ENCODE measurements around the gene ENTPD8. TPM values are rescaled to one million over a fixed set of nuclear protein-coding genes. Genes with fewer than 3 reads are reported as not detected.

The ENTPD8 gene
- total and polyA plus RNA-seq, 9 donors = 0.18 to 1.2 (median 0.39) TPM

DNA sequence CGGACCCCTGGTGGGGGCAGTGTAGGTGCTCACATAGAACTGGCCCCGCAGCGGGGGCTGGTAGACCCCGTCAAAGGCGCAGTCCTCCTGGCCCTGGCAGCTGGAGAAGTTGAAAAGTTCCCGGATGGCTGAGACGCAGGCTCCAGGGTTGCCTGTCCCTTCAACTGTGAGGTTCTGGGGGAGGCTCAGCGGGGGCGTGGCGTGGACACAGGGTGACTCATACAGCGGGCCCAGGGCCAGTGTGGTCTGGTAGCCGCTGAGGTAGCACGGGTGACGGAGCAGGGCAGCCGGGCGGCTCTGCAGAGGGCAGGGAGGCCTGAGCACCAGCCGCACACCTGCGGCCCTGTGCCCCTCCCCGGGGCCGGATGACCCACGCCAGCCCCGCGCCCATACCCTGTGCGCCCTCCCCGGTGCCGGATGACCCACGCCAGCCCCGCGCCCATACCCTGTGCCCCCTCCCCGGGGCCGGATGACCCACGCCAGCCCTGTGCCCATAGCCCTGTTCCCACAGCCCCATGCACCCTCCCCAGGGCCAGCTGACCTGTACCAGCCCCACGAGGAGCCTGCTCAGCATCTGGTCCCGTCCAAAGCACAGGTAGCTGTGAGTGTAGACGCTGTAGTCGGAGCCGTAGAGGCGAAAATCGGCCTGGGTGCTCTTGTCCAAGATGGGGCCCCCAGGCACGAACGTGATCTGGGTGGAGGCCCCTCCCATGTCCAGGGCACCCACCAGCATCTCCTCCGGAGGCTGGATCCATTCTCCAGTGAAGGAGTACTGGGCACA is 5.0 kb downstream of the ENTPD8 start:
- 77% methylated on average over 42 of the region's 42 CpGs for WGBS (ENCODE audit: insufficient coverage)
- H3K27me3 ChIP-seq (ENCODE audit: control insufficient read depth, insufficient read depth, low read length) = no peaks in the 10 kb centered on the region
- H3K9me3 ChIP-seq (replicated peaks; ENCODE audit: control insufficient read depth, low read depth, low read length) = no peaks in the 10 kb centered on the region
- H3K4me1 ChIP-seq (ENCODE audit: control insufficient read depth, insufficient read depth, low read length) = no peaks in the 10 kb centered on the region
- no peak overlapping the region for H3K27ac ChIP-seq (ENCODE audit: low read length)
- no peaks in the 10 kb centered on the region for H3K36me3 ChIP-seq (ENCODE audit: control insufficient read depth, insufficient read depth, low read length)
- DNase-seq = no peak
- no peak overlapping the region for H3K4me3 ChIP-seq (ENCODE audit: low read length)

DNA sequence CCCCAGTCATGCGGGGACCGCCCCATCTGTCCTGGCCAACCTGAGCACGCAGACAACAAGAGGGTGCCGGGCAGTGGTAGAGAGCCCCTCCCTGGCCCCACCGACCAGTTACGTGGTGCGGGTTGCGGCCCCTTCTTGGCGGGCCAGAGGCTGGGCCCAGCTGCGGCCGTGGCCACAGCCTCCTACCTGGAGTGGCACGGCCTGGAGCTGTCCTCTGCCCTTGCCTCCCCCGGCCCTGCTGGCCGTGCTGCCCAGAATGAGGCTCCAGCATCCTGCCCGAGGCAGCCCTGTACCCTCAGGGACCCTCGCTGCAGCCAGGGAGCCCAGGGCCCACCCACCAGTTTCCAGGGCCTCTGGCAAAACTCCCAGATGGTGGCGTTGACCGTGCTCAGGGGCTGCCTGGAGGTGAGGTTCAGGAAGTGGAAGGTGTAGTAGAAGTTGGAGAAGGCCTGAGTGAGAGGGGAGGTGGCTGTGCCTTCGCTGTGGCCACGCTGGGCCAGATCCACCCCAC is 5.7 kb downstream of the ENTPD8 start:
- Histone ChIP-seq H3K27ac (ENCODE audit: low read length) (no peak overlapping the region), H3K9me3 (replicated peaks; ENCODE audit: control insufficient read depth, low read depth, low read length) (no peaks in the 10 kb centered on the region), H3K4me1 (ENCODE audit: control insufficient read depth, insufficient read depth, low read length) (peaks cover 3% of the 10 kb centered on the region), H3K27me3 (ENCODE audit: control insufficient read depth, insufficient read depth, low read length) (no peaks in the 10 kb centered on the region), H3K4me3 (ENCODE audit: low read length) (no peak overlapping the region), H3K36me3 (ENCODE audit: control insufficient read depth, insufficient read depth, low read length) (no peaks in the 10 kb centered on the region)
- WGBS (ENCODE audit: insufficient coverage) = 76% methylated on average over 19 of the region's 20 CpGs
- DNase-seq = no peak

DNA sequence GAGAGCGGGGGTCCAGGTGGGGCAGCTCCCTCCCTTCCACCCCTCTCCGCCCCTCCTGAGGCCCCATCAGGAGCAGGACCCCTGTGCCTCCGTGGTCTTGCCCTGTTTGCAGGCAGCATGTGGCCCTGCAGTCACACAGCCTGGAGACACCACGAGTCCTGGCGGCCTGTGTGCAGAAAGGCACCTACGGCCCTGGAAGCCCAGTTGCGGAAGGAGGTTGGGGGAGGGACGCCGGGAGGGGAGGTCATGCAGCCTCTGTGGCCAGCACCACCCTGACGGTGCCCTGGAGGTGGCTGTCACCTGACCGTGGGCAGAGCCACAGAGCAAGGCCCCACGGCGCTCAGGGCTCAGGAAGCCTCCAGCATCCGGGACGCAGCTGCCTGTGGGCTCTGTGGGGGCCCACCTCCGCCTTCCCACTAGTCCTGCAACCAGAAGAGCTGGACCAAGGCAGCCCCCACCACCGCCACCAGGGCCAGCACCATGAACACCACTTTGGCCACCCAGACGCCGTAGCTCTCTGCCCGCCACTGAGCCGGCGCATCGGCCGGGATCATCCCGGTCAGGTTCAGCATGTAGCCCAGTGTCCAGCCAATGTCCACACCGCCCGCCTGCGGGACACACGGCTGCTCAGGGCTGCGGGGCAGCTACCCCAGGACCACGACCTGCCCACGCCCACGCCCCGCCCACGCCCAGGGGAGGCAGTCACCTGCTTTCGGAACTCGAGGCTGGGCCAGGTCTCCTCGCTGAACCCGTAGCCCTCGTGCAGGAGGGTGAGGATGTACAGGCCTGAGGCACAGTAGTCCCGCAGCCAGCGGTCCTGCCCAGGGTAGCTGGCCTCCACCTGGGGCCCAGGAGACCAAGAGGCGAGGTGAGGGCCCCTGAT is 6.4 kb downstream of the ENTPD8 start:
- Histone ChIP-seq H3K9me3 (replicated peaks; ENCODE audit: control insufficient read depth, low read depth, low read length) (no peaks in the 10 kb centered on the region), H3K27me3 (ENCODE audit: control insufficient read depth, insufficient read depth, low read length) (no peaks in the 10 kb centered on the region), H3K36me3 (ENCODE audit: control insufficient read depth, insufficient read depth, low read length) (no peaks in the 10 kb centered on the region), H3K27ac (ENCODE audit: low read length) (no peak overlapping the region), H3K4me3 (ENCODE audit: low read length) (no peak overlapping the region), H3K4me1 (ENCODE audit: control insufficient read depth, insufficient read depth, low read length) (peaks cover 10% of the 10 kb centered on the region)
- 84% methylated on average over 39 of the region's 43 CpGs for WGBS (ENCODE audit: insufficient coverage)
- DNase-seq = no peak

- Histone ChIP-seq H3K9me3 (replicated peaks; ENCODE audit: control insufficient read depth, low read depth, low read length) (no peaks in the 10 kb centered on the region), H3K4me3 (ENCODE audit: low read length) (no peak overlapping the region), H3K4me1 (ENCODE audit: control insufficient read depth, insufficient read depth, low read length) (peaks cover 10% of the 10 kb centered on the region), H3K27ac (ENCODE audit: low read length) (no peak overlapping the region), H3K27me3 (ENCODE audit: control insufficient read depth, insufficient read depth, low read length) (no peaks in the 10 kb centered on the region), H3K36me3 (ENCODE audit: control insufficient read depth, insufficient read depth, low read length) (no peaks in the 10 kb centered on the region)
- DNase-seq = no peak
- 85% methylated on average over 19 of the region's 26 CpGs for WGBS (ENCODE audit: insufficient coverage)
Measured at GRCh38 chr9:137433916-137434431, 7.2 kb downstream of the ENTPD8 start.

DNA sequence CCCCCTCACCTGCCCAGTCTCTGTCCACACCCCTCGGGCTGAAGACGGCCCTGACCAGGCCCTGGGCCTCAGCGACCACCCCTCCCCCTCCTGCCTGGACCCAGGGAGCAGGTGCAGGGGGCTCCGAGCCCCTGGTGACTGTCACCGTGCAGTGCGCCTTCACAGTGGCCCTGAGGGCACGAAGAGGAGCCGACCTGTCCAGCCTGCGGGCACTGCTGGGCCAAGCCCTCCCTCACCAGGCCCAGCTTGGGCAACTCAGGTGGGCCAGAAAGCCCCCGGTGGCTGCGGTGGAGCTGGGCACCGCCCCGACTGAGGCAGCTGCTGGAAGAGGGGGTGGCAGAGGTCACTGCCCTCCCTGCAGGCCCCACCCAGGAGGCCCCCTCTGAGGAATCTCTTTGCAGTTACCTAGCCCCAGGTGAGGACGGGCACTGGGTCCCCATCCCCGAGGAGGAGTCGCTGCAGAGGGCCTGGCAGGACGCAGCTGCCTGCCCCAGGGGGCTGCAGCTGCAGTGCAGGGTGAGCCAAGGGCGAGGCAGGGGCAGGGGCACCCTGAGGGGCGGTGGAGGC is 7.7 kb downstream of the ENTPD8 start:
- 77% methylated on average over 14 of the region's 19 CpGs for WGBS (ENCODE audit: insufficient coverage)
- H3K4me3 ChIP-seq (ENCODE audit: low read length) = no peak overlapping the region
- no peaks in the 10 kb centered on the region for H3K27me3 ChIP-seq (ENCODE audit: control insufficient read depth, insufficient read depth, low read length)
- H3K36me3 ChIP-seq (ENCODE audit: control insufficient read depth, insufficient read depth, low read length) = no peaks in the 10 kb centered on the region
- peaks cover 10% of the 10 kb centered on the region for H3K4me1 ChIP-seq (ENCODE audit: control insufficient read depth, insufficient read depth, low read length)
- DNase-seq = no peak
- no peaks in the 10 kb centered on the region for H3K9me3 ChIP-seq (replicated peaks; ENCODE audit: control insufficient read depth, low read depth, low read length)
- H3K27ac ChIP-seq (ENCODE audit: low read length) = no peak overlapping the region

- Histone ChIP-seq H3K27ac (ENCODE audit: low read length) (no peak overlapping the region), H3K4me3 (ENCODE audit: low read length) (no peak overlapping the region), H3K27me3 (ENCODE audit: control insufficient read depth, insufficient read depth, low read length) (no peaks in the 10 kb centered on the region), H3K9me3 (replicated peaks; ENCODE audit: control insufficient read depth, low read depth, low read length) (no peaks in the 10 kb centered on the region), H3K4me1 (ENCODE audit: control insufficient read depth, insufficient read depth, low read length) (peaks cover 10% of the 10 kb centered on the region), H3K36me3 (ENCODE audit: control insufficient read depth, insufficient read depth, low read length) (no peaks in the 10 kb centered on the region)
- WGBS (ENCODE audit: insufficient coverage) = 83% methylated on average over 12 of the region's 20 CpGs
- DNase-seq = no peak
Measured at GRCh38 chr9:137432687-137433348, 8.3 kb downstream of the ENTPD8 start.

- Histone ChIP-seq H3K9me3 (replicated peaks; ENCODE audit: control insufficient read depth, low read depth, low read length) (no peaks in the 10 kb centered on the region), H3K4me3 (ENCODE audit: low read length) (no peak overlapping the region), H3K4me1 (ENCODE audit: control insufficient read depth, insufficient read depth, low read length) (peaks cover 10% of the 10 kb centered on the region), H3K27me3 (ENCODE audit: control insufficient read depth, insufficient read depth, low read length) (no peaks in the 10 kb centered on the region), H3K27ac (ENCODE audit: low read length) (no peak overlapping the region), H3K36me3 (ENCODE audit: control insufficient read depth, insufficient read depth, low read length) (no peaks in the 10 kb centered on the region)
- 74% methylated on average over 16 of the region's 21 CpGs for WGBS (ENCODE audit: insufficient coverage)
- no peak for DNase-seq
Measured at GRCh38 chr9:137431416-137431931, 9.7 kb downstream of the ENTPD8 start.

- no peak for DNase-seq
- H3K36me3 ChIP-seq (ENCODE audit: control insufficient read depth, insufficient read depth, low read length) = no peaks in the 10 kb centered on the region
- H3K27ac ChIP-seq (ENCODE audit: low read length) = no peak overlapping the region
- no peaks in the 10 kb centered on the region for H3K9me3 ChIP-seq (replicated peaks; ENCODE audit: control insufficient read depth, low read depth, low read length)
- peaks cover 10% of the 10 kb centered on the region for H3K4me1 ChIP-seq (ENCODE audit: control insufficient read depth, insufficient read depth, low read length)
- WGBS (ENCODE audit: insufficient coverage) = 75% methylated on average over 24 of the region's 27 CpGs
- no peaks in the 10 kb centered on the region for H3K27me3 ChIP-seq (ENCODE audit: control insufficient read depth, insufficient read depth, low read length)
- no peak overlapping the region for H3K4me3 ChIP-seq (ENCODE audit: low read length)
Measured at GRCh38 chr9:137430723-137431415, 10.3 kb downstream of the ENTPD8 start.
